H1 (cell line): ENCODE results near the gene PEAK1. TPM values are rescaled to one million over a fixed set of nuclear protein-coding genes. Genes with fewer than 3 reads are reported as not detected.

ENCODE experiments used
- CHD7 ChIP-seq: fragments of 300-600 bp; sonication (generic); IDR thresholded peaks from 2 replicates; pipeline ENCODE4 v1.7.1; 2012; ENCODE audit warnings: low read length, moderate library complexity, mild to moderate bottlenecking, inconsistent platforms; ENCODE audit not compliant: insufficient replicate concordance
- E2F6 ChIP-seq: IDR thresholded peaks from 2 replicates; pipeline ENCODE4 v1.6.1; 2012; ENCODE audit warnings: inconsistent platforms
- EGR1 ChIP-seq: IDR thresholded peaks from 2 replicates; pipeline ENCODE4 v1.6.1; 2011; ENCODE audit warnings: low read depth, low read length, borderline replicate concordance
- EP300 ChIP-seq, 2 experiments: IDR thresholded peaks; 1 replicate in 1 of 2; 2 replicates in 1 of 2; pipeline ENCODE4 v1.6.1; 2011 to 2012; ENCODE audit warnings: low read depth in 2 of 2, low read length in 2 of 2, mild to moderate bottlenecking in 2 of 2, borderline replicate concordance in 1 of 2, inconsistent platforms in 1 of 2, moderate library complexity in 1 of 2
- SIN3A ChIP-seq, 2 experiments: IDR thresholded peaks in 1 of 2; conservative IDR thresholded peaks in 1 of 2; 2 replicates each; pipeline ENCODE4 v1.6.1; 2011 to 2012; ENCODE audit warnings: low read length in 2 of 2, improper control_type of control experiment in 1 of 2, low read depth in 1 of 2, mild to moderate bottlenecking in 1 of 2
- SP1 ChIP-seq: IDR thresholded peaks from 2 replicates; pipeline ENCODE4 v1.6.1; 2011; ENCODE audit warnings: low read depth, low read length
- SUZ12 ChIP-seq: fragments of 200-600 bp; sonication (generic); IDR thresholded peaks from 2 replicates; pipeline ENCODE4 v1.6.1; 2012; ENCODE audit warnings: mild to moderate bottlenecking, inconsistent platforms, low read length, moderate library complexity, mixed read lengths
- polyA plus RNA-seq, 7 experiments: library from polyadenylated mRNA; depleted of rRNA in 3 of 7; stranded (reverse) in 5 of 7; unstranded in 2 of 7; fragments of >200 nt in 5 of 7; fragments of 200-250 nt in 2 of 7; gene quantifications; 1 replicate in 5 of 7; 2 replicates in 1 of 7; 4 replicates in 1 of 7; pipeline versions ENCODE4 v1.2.1 to v1.2.3, GENCODE V29; 2011 to 2013; ENCODE audit warnings: missing spikeins in 2 of 7, mixed read lengths in 2 of 7
- total RNA-seq: library from RNA; stranded (reverse); fragmentation: NEBNext Ultra II Directional; extraction: Animal tissue kit (Norgen Biotek cat#: 25700); gene quantifications from 2 replicates; pipeline ENCODE4 v1.2.1, GENCODE V29; 2021

PEAK1 gene
- total and polyA plus RNA-seq, 2 of the 8 experiments (the other 6 are each of a cell fraction or from before 2014, with no cell fraction given): 8.8 to 44.8 TPM

DNA sequence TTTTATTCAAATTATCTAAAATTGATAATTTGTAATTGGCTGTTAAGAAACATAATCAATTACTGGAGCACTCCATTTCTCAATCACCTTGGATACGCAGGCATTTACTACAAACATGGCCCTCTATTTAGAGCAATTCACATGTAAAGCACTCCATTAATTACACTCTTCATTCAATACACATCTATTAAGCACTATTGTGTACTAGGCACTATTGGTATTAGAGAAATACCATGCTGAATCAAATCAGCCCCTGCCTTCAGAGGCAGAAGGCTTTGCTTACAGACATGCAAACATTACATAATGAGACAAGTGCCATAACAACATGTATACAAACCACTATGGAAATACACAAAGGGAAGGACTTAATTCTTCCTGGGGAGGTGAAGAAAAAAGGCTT, 69.1 kb downstream of the PEAK1 start (continued):
- TF ChIP-seq CHD7: no peak
- no peak for TF ChIP-seq EGR1
- TF ChIP-seq E2F6: no peak
- no peak for TF ChIP-seq SUZ12
- no peak for TF ChIP-seq SIN3A (conservative IDR thresholded peaks at IDR 0.05 in 1 of 2, IDR thresholded peaks at IDR 0.05 in 1 of 2; ENCODE audit: low read depth in 1 of 2, low read length in 2 of 2)
- TF ChIP-seq SP1: no peak
- TF ChIP-seq EP300 (IDR thresholded peaks at IDR 0.05; ENCODE audit: borderline replicate concordance in 1 of 2, low read depth in 2 of 2, low read length in 2 of 2): no peak
